T-helper 2 cell treated with Interferon-gamma antibody and Interleukin-4, amounts not matched to agents 100 ng/mL and 5 ng/mL, for 36 hours (primary cell): ENCODE results near the gene FHL5. TPM values are rescaled to one million over a fixed set of nuclear protein-coding genes. Genes with fewer than 3 reads are reported as not detected.

ENCODE experiments used
- total RNA-seq: library from RNA; stranded (reverse); gene quantifications from 2 replicates; pipeline ENCODE4 v1.2.3, GENCODE V29; 2022

FHL5 gene
- total RNA-seq, 1 donor from 2014 or later, result not detected

Other genes with a start within 250 kb of the FHL5 start
- gene UFL1, start 41.3 kb upstream of the FHL5 start, total RNA-seq, result 22.5 and 23.1 TPM in 2 replicates